Hepatocyte (in vitro differentiated cells): Measurements from ENCODE around the gene CDYL. TPM values are rescaled to one million over a fixed set of nuclear protein-coding genes. Genes with fewer than 3 reads are reported as not detected.

Experiments used
- DNase-seq: peaks from one replicate; pipeline ENCODE4 v3.0.0-alpha.2; 2016; ENCODE audit warnings: low spot score
- H2AFZ ChIP-seq: fragments of 200-600 bp; sonication (generic); 2 replicates; pipeline ENCODE4 v1.6.0; 2016; ENCODE audit warnings: antibody characterized with exemption, mild to moderate bottlenecking
- H3K27ac ChIP-seq: fragments of 200-600 bp; sonication (generic); 2 replicates; pipeline ENCODE4 v1.5.1; 2016; ENCODE audit warnings: mild to moderate bottlenecking
- H3K27me3 ChIP-seq: fragments of 200-600 bp; sonication (generic); 2 replicates; pipeline ENCODE4 v1.6.1; 2016
- H3K36me3 ChIP-seq: fragments of 200-600 bp; sonication (generic); replicated peaks from 2 replicates; pipeline ENCODE4 v1.5.1; 2016; ENCODE audit warnings: low read depth; ENCODE audit not compliant: insufficient read depth
- H3K4me1 ChIP-seq: fragments of 200-600 bp; sonication (generic); 2 replicates; pipeline ENCODE4 v1.5.1; 2016; ENCODE audit warnings: mild to moderate bottlenecking, moderate library complexity; ENCODE audit not compliant: insufficient read depth
- H3K4me2 ChIP-seq: fragments of 200-600 bp; sonication (generic); 2 replicates; pipeline ENCODE4 v1.6.0; 2016
- H3K4me3 ChIP-seq: fragments of 200-600 bp; sonication (generic); 2 replicates; pipeline ENCODE4 v1.5.1; 2016; ENCODE audit warnings: mild to moderate bottlenecking
- H3K79me2 ChIP-seq: fragments of 200-600 bp; sonication (generic); 2 replicates; pipeline ENCODE4 v1.6.0; 2017; ENCODE audit warnings: mild to moderate bottlenecking
- H3K9me2 ChIP-seq: fragments of 200-600 bp; sonication (generic); replicated peaks from 2 replicates; pipeline ENCODE4 v1.6.0; 2017; ENCODE audit warnings: mild to moderate bottlenecking; ENCODE audit not compliant: insufficient read depth
- H3K9me3 ChIP-seq: fragments of 200-600 bp; sonication (generic); 2 replicates; pipeline ENCODE4 v1.5.1; 2016; ENCODE audit warnings: low read depth, mild to moderate bottlenecking
- H4K20me1 ChIP-seq: fragments of 200-600 bp; sonication (generic); 2 replicates; pipeline ENCODE4 v1.6.0; 2016; ENCODE audit warnings: mild to moderate bottlenecking; ENCODE audit not compliant: insufficient read depth, poor library complexity, severe bottlenecking
- EZH2 ChIP-seq: fragments of 200-600 bp; sonication (generic); IDR thresholded peaks from 2 replicates; pipeline ENCODE4 v1.6.1; 2016; ENCODE audit warnings: antibody characterized with exemption, mild to moderate bottlenecking, borderline replicate concordance
- EZH2phosphoT487 ChIP-seq: fragments of 200-600 bp; sonication (generic); IDR thresholded peaks from one replicate; pipeline ENCODE4 v1.6.1; 2018; ENCODE audit warnings: antibody characterized with exemption, mild to moderate bottlenecking, low read depth, moderate library complexity; ENCODE audit not compliant: unreplicated experiment, severe bottlenecking
- WGBS: methylation state at CpG from one replicate; pipeline ENCODE4 v1.1.6; 2016; ENCODE audit warnings: low lambda C conversion rate; ENCODE audit errors: missing lambda C conversion rate; 5-methylcytosine and 5-hydroxymethylcytosine counted together
- polyA plus RNA-seq: library from polyadenylated mRNA; unstranded; fragments of >200 nt; fragmentation: Nextera tagmentation; extraction: Ambion mirVana; gene quantifications from 2 replicates; pipeline ENCODE4 v1.2.1, GENCODE V29; 2016
- total RNA-seq: library from RNA; depleted of rRNA; stranded (reverse); fragments of >200 nt; gene quantifications from 2 replicates; pipeline ENCODE4 v1.2.3, GENCODE V29; 2014
- TF ChIP-seq, protein P1 (sequence below): fragments of 200-600 bp; sonication (generic); IDR thresholded peaks from 2 replicates; pipeline ENCODE4 v1.5.1; 2016; ENCODE audit warnings: antibody characterized with exemption, mild to moderate bottlenecking; ENCODE audit not compliant: poor library complexity

Gene CDYL
- total and polyA plus RNA-seq, 2 experiments from 2014 or later = 25.3 to 30.4 TPM

DNA sequence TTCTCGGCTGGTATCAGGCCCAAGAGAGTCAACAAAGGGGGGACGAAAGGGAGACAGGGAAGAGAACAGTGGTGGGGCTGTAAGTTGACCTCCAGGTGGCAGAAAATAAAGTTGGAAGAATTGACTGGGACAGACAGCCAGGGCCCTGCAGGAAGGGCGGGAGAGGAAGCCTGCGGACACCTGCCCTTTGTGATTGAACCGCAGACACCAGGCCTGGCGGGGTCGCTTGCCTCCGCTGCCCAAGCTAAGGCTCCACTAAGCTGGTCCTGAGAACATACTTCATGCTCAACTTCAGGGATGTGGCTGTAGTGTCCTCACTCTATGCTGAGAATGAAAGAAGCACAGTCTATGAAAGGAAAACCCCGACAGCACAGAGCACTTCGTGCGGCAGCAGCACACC, 173.9 kb downstream of the CDYL start:
- no peaks in the 10 kb centered on the region for H3K9me2 ChIP-seq
- WGBS = 95% methylated on average over 11 of the region's 11 CpGs
- H4K20me1 ChIP-seq = no peaks in the 10 kb centered on the region
- DNase-seq = no peak
- H3K27ac ChIP-seq = peak overlapping the region; percentile 77
- H3K4me2 ChIP-seq = no peak overlapping the region
- no peaks in the 10 kb centered on the region for H3K4me1 ChIP-seq
- no peaks in the 10 kb centered on the region for H3K79me2 ChIP-seq
- no peaks in the 10 kb centered on the region for H3K36me3 ChIP-seq
- H3K27me3 ChIP-seq = no peaks in the 10 kb centered on the region
- no peaks in the 10 kb centered on the region for H3K9me3 ChIP-seq
- TF ChIP-seq, protein P1, sequence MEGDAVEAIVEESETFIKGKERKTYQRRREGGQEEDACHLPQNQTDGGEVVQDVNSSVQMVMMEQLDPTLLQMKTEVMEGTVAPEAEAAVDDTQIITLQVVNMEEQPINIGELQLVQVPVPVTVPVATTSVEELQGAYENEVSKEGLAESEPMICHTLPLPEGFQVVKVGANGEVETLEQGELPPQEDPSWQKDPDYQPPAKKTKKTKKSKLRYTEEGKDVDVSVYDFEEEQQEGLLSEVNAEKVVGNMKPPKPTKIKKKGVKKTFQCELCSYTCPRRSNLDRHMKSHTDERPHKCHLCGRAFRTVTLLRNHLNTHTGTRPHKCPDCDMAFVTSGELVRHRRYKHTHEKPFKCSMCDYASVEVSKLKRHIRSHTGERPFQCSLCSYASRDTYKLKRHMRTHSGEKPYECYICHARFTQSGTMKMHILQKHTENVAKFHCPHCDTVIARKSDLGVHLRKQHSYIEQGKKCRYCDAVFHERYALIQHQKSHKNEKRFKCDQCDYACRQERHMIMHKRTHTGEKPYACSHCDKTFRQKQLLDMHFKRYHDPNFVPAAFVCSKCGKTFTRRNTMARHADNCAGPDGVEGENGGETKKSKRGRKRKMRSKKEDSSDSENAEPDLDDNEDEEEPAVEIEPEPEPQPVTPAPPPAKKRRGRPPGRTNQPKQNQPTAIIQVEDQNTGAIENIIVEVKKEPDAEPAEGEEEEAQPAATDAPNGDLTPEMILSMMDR = no peak
- TF ChIP-seq EZH2 (no peak), EZH2phosphoT487 (no peak)
- no peak overlapping the region for H3K4me3 ChIP-seq
- H2AFZ ChIP-seq = no peak overlapping the region

DNA sequence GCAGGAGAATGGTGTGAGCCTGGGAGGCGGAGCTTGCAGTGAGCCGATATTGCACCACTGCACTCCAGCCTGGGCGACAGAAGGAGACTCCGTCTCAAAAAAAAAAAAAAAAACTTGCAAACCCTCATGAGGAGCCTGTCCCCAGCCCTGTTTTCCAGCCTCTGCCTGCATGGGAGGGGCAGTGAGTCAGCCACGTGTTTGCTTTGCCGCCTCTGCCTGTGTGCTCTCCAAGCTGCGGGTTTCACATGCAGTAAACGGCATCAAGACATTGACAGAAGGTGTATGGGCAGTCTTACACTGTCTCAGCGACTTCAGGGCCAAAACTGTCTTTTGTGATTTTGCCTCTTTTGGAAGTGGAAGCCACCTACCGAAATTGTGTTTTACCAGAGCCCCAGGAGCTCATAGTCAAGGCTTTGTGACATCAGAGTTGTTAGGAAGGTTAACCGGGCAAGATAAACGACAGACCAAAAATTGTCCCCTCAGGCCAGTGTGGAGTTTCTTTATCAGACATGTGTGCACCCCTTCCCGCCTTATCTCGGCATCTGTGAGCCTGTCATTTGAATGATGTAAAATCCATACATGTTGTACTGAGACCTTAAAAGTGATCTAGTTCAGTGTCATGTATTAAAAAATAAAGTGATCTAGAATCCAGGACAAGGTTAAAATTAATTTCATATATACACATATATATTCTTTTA, 174.8 kb downstream of the CDYL start:
- no peaks in the 10 kb centered on the region for H3K79me2 ChIP-seq
- H3K4me2 ChIP-seq = no peak overlapping the region
- no peaks in the 10 kb centered on the region for H3K36me3 ChIP-seq
- no peaks in the 10 kb centered on the region for H3K27me3 ChIP-seq
- WGBS = 54% methylated on average over 14 of the region's 14 CpGs
- no peak for TF ChIP-seq EZH2
- no peak for TF ChIP-seq EZH2phosphoT487
- TF ChIP-seq, protein P1 = no peak
- H2AFZ ChIP-seq = no peak overlapping the region
- no peaks in the 10 kb centered on the region for H3K4me1 ChIP-seq
- H3K9me2 ChIP-seq = no peaks in the 10 kb centered on the region
- H3K9me3 ChIP-seq = no peaks in the 10 kb centered on the region
- H4K20me1 ChIP-seq = no peaks in the 10 kb centered on the region
- H3K27ac ChIP-seq = peak overlapping the region; percentile 33
- H3K4me3 ChIP-seq = no peak overlapping the region
- DNase-seq = peak; percentile 70

DNA sequence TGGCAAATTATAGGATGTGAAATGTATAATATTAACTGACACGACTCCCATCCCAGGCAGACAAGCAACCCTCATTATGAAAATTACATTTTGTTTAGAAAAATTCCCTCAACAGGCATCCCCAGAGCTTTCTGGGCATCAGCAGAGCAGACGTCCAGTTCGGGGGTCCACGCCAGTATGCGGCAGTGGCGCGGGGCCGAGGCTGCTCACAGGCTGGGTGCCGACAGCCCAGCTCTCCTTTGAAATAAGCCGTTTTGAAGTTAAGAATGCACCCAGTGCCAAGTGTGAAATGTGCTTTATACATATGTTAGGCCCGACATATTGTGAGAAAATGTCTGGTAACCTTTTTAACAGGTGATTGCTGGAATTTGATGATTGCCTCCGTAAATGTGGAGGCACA, 177.2 kb downstream of the CDYL start:
- H3K4me2 ChIP-seq = no peak overlapping the region
- H4K20me1 ChIP-seq = no peaks in the 10 kb centered on the region
- 97% methylated on average over 12 of the region's 12 CpGs for WGBS
- H3K27ac ChIP-seq = no peak overlapping the region
- no peak overlapping the region for H3K4me3 ChIP-seq
- no peaks in the 10 kb centered on the region for H3K36me3 ChIP-seq
- TF ChIP-seq EZH2 (no peak), EZH2phosphoT487 (no peak)
- TF ChIP-seq, protein P1 = no peak
- H3K9me2 ChIP-seq = no peaks in the 10 kb centered on the region
- no peaks in the 10 kb centered on the region for H3K9me3 ChIP-seq
- no peak for DNase-seq
- no peak overlapping the region for H2AFZ ChIP-seq
- H3K4me1 ChIP-seq = no peaks in the 10 kb centered on the region
- no peaks in the 10 kb centered on the region for H3K27me3 ChIP-seq
- no peaks in the 10 kb centered on the region for H3K79me2 ChIP-seq
